Testis (tissue), 3 donors: Measurements from ENCODE around the gene LAIR1. TPM values are rescaled to one million over a fixed set of nuclear protein-coding genes. Genes with fewer than 3 reads are reported as not detected.

Source experiments
- DNase-seq: peaks from one replicate; pipeline ENCODE4 v3.0.0-alpha.2; 2019
- H3K27ac ChIP-seq, 2 donors: fragments of 200-600 bp; sonication (generic); one replicate each; pipeline ENCODE4 v1.5.1; 2019
- H3K27me3 ChIP-seq: fragments of 200-600 bp; sonication (generic); one replicate; pipeline ENCODE4 v1.5.1; 2019
- H3K36me3 ChIP-seq: fragments of 200-600 bp; sonication (generic); one replicate; pipeline ENCODE4 v1.5.1; 2017; ENCODE audit warnings: low read depth; ENCODE audit errors: missing control alignments
- H3K4me1 ChIP-seq: fragments of 200-600 bp; sonication (generic); one replicate; pipeline ENCODE4 v1.5.1; 2019
- H3K4me3 ChIP-seq, 2 donors: fragments of 200-600 bp; sonication (generic); one replicate each; pipeline ENCODE4 v1.5.1; 2017 to 2019
- H3K9me3 ChIP-seq: fragments of 200-600 bp; sonication (generic); one replicate; pipeline ENCODE4 v1.5.1; 2017
- CTCF ChIP-seq, 3 experiments: fragments of 450-650 bp in 2 of 3; fragments of 200-600 bp in 1 of 3; sonication (generic) in 1 of 3; IDR thresholded peaks; one replicate each; pipeline ENCODE4 v1.5.1; 2016 to 2019; ENCODE audit warnings: antibody characterized with exemption in 3 of 3, mild to moderate bottlenecking in 2 of 3, moderate library complexity in 1 of 3
- POLR2A ChIP-seq: fragments of 450-650 bp; IDR thresholded peaks from one replicate; pipeline ENCODE4 v1.6.1; 2017; ENCODE audit warnings: antibody characterized with exemption, mild to moderate bottlenecking, moderate library complexity
- WGBS, 2 donors: methylation state at CpG; one replicate each; pipeline ENCODE4 v1.1.5; 2018; 5-methylcytosine and 5-hydroxymethylcytosine counted together
- intact Hi-C: fragments of 100-400 bp; cut with DNase I; formaldehyde crosslinking; loops from one replicate; pipeline ENCODE4 v1.15.1; 2023; ENCODE audit warnings: low total_unique reads
- polyA plus RNA-seq: library from polyadenylated mRNA; stranded (reverse); fragments of 350-450 nt; fragmentation: Illumina TruSeq; extraction: RNeasy Lipid Tissue Mini Kit (QIAGEN cat#74804); gene quantifications from one replicate; pipeline ENCODE4 v1.2.3, GENCODE V29; 2014; ENCODE audit warnings: low read depth, low replicate concordance; ENCODE audit not compliant: insufficient read depth
- total RNA-seq, 2 donors: library from RNA; depleted of rRNA; stranded (reverse); fragments of >200 nt; gene quantifications; one replicate each; pipeline ENCODE4 v1.2.3, GENCODE V29; 2016

LAIR1 gene
- total and polyA plus RNA-seq, 3 donors from 2014 or later, result 6.4 to 13.4 (median 7.1) TPM

DNA sequence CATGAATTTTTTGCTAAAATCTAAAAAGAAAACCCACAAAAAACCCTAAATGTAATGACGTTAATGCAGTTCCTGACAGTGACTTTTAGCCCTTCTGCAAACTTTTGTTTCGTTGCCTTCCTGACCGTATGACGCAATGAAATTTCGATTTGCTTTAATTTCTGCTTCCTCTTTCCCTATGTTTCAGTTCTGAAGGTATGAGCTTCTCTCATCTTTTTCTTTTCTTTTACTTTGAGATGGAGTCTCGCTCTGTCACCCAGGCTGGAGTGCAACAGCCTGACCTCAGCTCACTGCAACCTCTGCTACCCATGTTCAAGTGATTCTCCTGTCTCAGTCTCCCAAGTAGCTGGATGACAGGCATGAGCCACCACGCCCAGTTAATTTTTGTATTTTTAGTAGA is 45.7 kb downstream of the LAIR1 start:
- Histone ChIP-seq H3K4me1 (no peaks in the 10 kb centered on the region), H3K27ac (no peak overlapping the region), H3K4me3 (no peak overlapping the region), H3K36me3 (no peaks in the 10 kb centered on the region), H3K9me3 (no peaks in the 10 kb centered on the region), H3K27me3 (no peaks in the 10 kb centered on the region)
- WGBS, 2 donors, result 75 to 85% methylated on average over 7 of the region's 7 CpGs
- no peak for DNase-seq
- intact Hi-C loops, result no loop called here
- TF ChIP-seq CTCF (IDR thresholded peaks at IDR 0.05), result no peak
- TF ChIP-seq POLR2A, result no peak

GRCh38 chr19:54317965-54318240 is 46.8 kb downstream of the LAIR1 start:
- no peaks in the 10 kb centered on the region for H3K4me1 ChIP-seq
- H3K36me3 ChIP-seq, result no peaks in the 10 kb centered on the region
- no peak overlapping the region for H3K27ac ChIP-seq
- intact Hi-C loops, result no loop called here
- H3K4me3 ChIP-seq, result no peak overlapping the region
- no peaks in the 10 kb centered on the region for H3K27me3 ChIP-seq
- WGBS, 2 donors, result 54 to 62% methylated on average over 5 to 9 of the region's 9 CpGs
- H3K9me3 ChIP-seq, result no peaks in the 10 kb centered on the region
- TF ChIP-seq POLR2A, result no peak
- TF ChIP-seq CTCF (IDR thresholded peaks at IDR 0.05), result no peak
- DNase-seq, result no peak

DNA sequence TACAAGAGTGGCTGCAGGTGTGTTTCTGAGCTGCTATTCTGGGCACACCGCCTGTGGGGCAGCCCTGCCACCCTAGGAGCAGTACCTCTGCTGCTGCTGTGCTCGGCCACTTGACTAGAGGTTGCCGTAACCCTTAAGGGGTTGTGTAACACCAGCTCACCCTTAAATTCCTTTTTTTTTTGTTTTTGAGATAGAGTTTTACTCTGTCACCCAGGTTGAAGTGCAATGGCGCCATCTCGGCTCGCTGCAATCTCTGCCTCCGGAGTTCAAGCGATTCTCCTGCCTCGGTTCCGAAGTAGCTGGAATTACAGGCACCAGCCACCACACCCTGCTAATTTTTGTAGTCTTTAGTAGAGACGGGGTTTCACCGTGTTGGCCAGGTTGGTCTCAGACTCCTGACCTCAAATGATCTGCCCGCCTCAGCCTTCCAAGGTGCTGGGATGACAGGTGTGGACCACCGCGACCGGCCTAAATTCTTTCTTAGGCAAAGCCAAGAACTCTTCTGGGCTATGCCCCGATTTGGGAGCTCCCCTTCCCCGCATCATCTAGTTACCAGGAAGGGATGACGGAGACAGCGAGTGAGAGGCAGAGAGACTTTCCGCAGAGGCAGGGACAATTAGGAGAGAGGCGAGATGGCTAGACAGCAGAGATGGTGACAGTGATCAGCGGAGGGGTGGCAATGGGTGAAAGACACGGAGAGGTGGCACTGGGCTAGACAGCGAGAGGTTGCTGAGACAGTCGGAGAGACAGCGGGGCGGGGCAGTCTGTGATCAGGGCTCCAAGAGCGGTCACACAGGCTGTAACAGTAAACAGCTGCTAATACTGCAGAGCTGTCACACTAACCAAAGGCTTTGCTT is 47.4 kb downstream of the LAIR1 start:
- 41 to 75% methylated on average over 29 of the region's 29 CpGs for WGBS, 2 donors
- H3K36me3 ChIP-seq, result no peaks in the 10 kb centered on the region
- H3K9me3 ChIP-seq, result no peaks in the 10 kb centered on the region
- intact Hi-C loops, result no loop called here
- peak overlapping the region in 1 of 2 donors; percentile 59 for H3K27ac ChIP-seq
- no peaks in the 10 kb centered on the region for H3K4me1 ChIP-seq
- peak overlapping the region in 1 of 2 donors; percentile 38 for H3K4me3 ChIP-seq
- DNase-seq, result peak; percentile 51
- no peaks in the 10 kb centered on the region for H3K27me3 ChIP-seq
- TF ChIP-seq POLR2A (no peak), CTCF (IDR thresholded peaks at IDR 0.05) (no peak)

- no peaks in the 10 kb centered on the region for H3K4me1 ChIP-seq
- TF ChIP-seq CTCF (IDR thresholded peaks at IDR 0.05) (no peak), POLR2A (no peak)
- DNase-seq, result peak; percentile 80
- H3K36me3 ChIP-seq, result no peaks in the 10 kb centered on the region
- 33 to 44% methylated on average over 11 of the region's 11 CpGs for WGBS, 2 donors
- H3K9me3 ChIP-seq, result no peaks in the 10 kb centered on the region
- intact Hi-C loops, result no loop called here
- H3K4me3 ChIP-seq, result peak overlapping the region in 1 of 2 donors; percentile 38
- H3K27me3 ChIP-seq, result no peaks in the 10 kb centered on the region
- H3K27ac ChIP-seq, result peak overlapping the region in 1 of 2 donors; percentile 59
Measured at GRCh38 chr19:54316746-54317107, 48.0 kb downstream of the LAIR1 start.

DNA sequence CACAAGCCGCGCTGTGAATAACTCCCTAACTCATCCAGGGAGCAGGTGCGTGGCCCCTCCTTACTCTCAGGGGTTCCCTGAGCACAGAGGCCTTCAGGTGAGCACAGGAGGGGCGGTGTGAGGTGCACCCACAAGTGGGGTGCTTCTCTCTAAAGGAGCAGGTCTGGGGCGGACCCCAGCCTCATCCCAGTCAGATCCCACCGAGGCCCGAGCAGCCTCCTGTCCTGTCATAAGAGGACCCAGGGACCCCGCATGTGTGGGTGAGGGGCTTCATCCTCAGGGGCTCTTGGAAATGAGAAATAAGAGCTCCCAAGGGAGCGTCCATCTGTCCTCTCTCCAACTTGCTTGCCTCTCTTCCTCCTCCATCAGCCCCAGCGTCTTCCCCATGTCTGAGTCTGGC is 48.8 kb downstream of the LAIR1 start:
- intact Hi-C loops, result no loop called here
- H3K36me3 ChIP-seq, result no peaks in the 10 kb centered on the region

More for the DNA sequence above, 48.8 kb downstream of the LAIR1 start:
- Histone ChIP-seq H3K4me1 (no peaks in the 10 kb centered on the region), H3K4me3 (no peak overlapping the region), H3K27me3 (no peaks in the 10 kb centered on the region), H3K27ac (no peak overlapping the region), H3K9me3 (no peaks in the 10 kb centered on the region)
- no peak for DNase-seq
- 51 to 75% methylated on average over 7 to 10 of the region's 10 CpGs for WGBS, 2 donors
- TF ChIP-seq POLR2A (no peak), CTCF (IDR thresholded peaks at IDR 0.05) (no peak)
